ENCODE data around the gene JAG1.
A peak's percentile ranks its signal among the peaks of the same experiment; 100 is the strongest.
"Not testable (repeated sequence)": the region's sequence is repeated elsewhere in the genome, so short reads cannot be mapped to it uniquely, and the experiment has no call there.

Gene JAG1

DNA sequence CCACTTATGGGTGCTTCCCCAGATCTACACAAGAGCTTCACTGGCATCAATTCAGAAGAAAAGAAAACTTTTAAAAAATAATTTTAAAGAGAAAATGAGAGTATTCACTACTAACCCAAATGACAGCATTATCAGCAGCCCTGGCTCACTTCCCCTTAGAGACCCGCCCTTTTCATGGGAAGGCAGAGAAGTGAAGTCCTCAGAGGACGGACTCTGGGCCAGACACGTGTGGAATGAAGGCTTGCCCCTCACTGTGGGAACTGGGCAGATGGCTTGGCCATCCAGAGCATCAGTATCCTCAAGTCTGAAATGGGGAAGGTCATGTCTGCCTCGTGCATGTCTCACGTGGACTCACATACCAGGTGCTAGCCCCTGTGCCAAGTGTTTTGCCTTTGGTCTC is 63.5 kb downstream of the JAG1 start:
- DNase-seq (ENCODE audit: low spot score): no peak

DNA sequence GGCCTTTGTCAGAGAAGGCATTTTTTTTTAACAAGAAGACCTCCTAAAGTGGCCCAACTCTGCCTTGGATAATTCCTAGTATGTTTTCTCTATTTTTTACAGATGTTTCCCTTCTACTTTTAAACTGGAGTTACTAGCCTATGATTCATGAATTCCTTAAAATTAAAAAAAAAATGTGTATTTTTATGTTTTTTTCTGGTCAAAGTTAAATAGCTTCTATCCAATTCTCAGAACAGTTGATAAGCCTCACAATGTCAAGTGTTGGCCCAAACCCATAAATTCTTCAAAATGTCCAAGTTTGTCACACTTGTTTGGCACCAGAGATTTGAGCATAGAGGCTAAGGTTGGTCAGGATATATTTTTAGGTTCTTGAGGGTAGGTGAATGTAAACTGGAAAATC is 64.0 kb downstream of the JAG1 start:
- no peak for DNase-seq (ENCODE audit: low spot score)

DNA sequence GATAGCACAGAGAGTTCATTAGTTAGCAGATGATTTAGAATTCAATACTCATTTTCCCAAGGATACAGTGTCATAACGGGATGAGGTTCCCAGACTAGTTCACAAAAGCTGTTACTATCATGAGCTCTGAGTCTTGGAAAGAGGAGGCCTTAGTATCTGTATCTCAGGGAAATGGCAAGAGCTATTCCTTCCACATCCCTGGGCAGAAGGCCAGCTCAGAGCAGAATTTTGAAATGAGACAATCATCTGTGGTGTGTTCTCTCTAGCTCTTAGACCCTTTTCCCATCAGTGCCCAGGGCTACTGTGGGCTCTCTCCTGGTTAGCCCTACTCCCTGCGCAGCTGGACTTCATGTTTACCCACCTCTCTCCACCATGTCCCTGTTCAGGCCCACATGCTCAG is 64.5 kb downstream of the JAG1 start:
- DNase-seq (ENCODE audit: low spot score): no peak

DNA sequence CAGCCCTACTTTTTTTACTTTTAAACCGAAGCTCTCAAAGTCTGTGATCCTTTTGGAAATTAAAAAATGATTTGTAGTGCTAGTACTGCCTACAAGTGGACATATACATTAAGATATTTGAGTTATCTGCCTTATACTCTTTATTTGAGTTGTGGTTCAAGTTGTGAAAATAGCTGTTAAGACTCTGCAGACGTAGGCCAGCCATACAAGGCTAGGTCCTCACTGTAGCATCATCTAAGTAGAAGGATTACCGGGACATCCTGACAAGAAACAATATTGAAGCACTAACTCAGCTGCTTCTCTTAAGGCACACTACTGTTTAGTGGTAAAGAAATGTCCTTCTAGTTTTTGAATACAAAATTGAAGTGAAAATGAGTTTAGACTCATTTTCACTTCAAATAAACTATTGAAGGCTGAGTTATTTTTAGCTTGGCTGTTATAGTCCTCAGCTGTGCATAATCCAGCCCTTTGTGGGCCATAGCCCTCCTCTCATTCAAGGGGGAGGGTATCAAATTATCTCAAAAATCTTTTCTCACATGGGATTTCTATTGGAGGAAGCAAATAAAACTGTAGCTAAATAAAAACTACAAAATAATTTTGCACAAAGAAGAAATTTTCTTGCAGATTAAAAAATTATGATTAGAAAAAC is 68.1 kb downstream of the JAG1 start:
- DNase-seq (ENCODE audit: low spot score): no peak

DNA sequence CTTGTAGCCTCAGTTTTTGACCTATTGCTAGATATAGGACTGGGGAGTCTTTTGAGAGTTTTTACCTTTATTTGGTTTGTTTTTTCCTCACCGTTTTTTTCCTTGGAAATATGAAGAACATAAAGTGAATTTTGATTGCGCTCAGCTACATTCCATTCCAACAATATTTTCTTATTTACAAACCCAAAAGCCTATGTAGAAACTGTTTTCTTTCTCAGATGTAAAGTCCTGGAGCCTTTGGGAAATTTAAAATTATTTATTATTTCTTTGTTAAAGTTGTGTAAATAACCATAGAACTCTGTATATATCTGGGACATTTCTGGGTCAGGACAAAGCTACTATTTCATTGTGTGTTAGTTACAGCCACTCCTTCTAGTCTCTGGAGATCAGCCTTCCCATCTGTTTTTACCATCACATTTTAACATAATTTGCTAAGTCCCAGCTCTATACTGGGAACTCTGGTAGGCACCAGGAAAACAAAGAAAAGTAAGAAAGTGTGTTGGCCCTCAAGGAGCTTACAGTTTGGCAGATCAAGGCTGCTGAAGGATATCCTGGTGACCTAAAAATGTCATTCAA is 68.8 kb downstream of the JAG1 start:
- DNase-seq (ENCODE audit: low spot score): no peak

GRCh38 chr20:10603971-10604864 is 69.6 kb downstream of the JAG1 start:
- DNase-seq (ENCODE audit: low spot score): peak; percentile 71

GRCh38 chr20:10603378-10603777 is 70.4 kb downstream of the JAG1 start:
- no peak for DNase-seq (ENCODE audit: low spot score)

DNA sequence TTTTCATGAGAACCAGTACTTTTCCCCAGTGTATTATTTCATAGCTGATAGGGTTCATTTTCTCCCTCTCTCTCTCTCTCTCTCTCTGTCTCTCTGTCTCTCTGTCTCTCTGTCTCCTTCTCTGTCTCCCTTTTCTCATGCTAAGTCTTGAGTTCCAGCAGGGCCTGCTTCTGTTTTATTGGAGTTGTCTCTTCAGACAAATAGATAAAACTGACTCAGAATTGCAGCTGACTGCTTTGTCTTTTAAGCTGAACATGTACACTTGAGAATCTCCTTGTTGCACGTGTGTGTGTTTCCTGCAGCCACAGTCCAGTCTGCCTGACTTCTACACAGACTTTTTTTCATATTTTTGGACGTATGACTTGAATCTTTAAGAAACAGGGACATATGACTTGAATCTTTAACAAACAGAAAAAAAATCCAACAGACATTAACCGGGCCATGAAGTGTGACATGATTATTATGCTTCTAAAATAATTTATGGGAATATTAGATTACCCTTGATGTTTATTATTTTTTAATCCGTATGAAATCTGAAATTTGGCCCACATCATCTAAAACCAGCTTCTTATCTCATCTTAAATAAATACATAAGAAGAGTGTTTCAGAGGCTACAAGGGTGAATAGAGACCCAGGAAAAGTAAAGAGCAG is 71.5 kb downstream of the JAG1 start:
- DNase-seq (ENCODE audit: low spot score): no peak

- no peak for DNase-seq (ENCODE audit: low spot score)
Observed at GRCh38 chr20:10597637-10598036, 76.2 kb downstream of the JAG1 start.

- no peak for DNase-seq (ENCODE audit: low spot score)
Observed at GRCh38 chr20:10596710-10597121, 77.1 kb downstream of the JAG1 start.

DNA sequence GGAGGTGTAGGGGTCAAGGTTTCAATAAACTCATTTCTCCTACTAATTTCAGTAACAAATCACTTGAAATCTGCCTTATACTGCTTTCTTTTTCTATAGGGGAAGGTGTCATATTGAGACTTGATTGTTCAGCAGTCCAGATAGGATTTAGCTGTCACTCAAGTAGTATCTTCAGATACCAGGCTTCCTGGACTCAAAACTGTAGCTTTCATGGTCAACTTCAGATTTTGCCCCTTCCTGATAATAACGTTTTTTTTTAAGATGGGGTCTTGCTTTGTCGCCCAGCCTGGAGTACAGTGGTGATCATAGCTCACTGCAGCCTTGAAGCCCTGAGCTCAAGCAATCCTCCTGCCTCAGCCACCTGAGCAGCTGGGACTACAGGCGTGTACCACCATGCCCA is 77.8 kb downstream of the JAG1 start:
- DNase-seq (ENCODE audit: low spot score): no peak

- DNase-seq (ENCODE audit: low spot score): no peak
Observed at GRCh38 chr20:10595266-10595665, 78.5 kb downstream of the JAG1 start.

GRCh38 chr20:10594296-10594868 is 79.4 kb downstream of the JAG1 start:
- DNase-seq (ENCODE audit: low spot score): no peak

GRCh38 chr20:10591946-10592521 is 81.8 kb downstream of the JAG1 start:
- DNase-seq (ENCODE audit: low spot score): peak; percentile 41

DNA sequence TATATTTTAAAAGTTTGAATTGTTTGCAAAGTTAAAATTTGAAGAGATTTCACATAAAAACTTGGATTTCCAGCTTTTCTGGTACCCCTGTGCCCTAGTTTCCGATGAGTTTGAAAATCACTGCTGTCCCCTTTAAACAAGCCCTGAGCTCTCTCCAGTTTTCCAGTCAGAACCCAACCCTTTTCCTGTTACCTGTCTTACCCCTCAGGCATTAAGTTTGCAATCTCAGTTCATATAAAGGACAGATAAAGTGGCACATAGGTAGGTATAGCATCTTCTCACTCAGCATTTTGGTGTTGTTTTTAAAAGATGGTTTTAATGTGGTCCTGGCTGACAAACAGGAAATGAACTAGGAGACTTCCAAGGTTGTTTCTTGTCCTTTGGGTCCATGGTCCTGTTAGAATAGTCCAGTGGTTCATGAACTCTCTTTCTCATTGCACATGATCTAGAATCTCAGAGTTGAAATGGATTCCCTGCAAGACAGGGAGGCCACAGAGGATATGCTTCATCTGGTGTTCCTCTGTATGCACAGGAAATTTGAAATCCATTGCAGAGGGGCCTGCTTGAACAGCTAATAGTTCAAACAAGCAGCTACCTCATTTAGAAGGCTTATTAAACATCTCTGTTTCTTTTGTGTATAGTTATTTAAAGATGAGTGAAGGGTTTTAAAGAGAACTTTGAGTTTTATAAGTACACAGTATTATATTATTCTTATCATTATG is 82.7 kb downstream of the JAG1 start:
- no peak for DNase-seq (ENCODE audit: low spot score)

DNA sequence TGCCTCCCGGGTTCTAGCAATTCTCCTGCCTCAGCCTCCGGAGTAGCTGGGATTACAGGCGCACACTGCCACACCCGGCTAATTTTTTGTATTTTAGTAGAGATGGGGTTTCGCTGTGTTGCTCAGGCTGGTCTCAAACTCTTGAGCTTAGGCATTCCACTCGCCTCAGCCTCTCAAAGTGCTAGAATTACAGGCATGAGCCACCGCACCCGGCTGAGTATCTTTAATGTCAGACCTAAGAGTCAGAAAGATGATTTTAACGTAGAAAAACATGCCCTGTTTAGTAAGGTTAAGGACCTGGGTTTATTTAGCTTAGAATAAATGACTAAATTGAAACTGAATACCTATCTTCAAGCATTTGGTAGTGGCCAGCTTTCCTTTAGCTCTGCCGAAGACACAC is 83.4 kb downstream of the JAG1 start:
- not testable (repeated sequence) for DNase-seq (ENCODE audit: low spot score)

Measured in kidney tubule cell (primary cell).